ENCODE measurements around the gene FAXDC2. TPM values are rescaled to one million over a fixed set of nuclear protein-coding genes. Genes with fewer than 3 reads are reported as not detected.
"Not testable (repeated sequence)": the region's sequence is repeated elsewhere in the genome, so short reads cannot be mapped to it uniquely, and the experiment has no call there.

Gene FAXDC2
- total RNA-seq, 2 experiments from 2014 or later, result not detected

DNA sequence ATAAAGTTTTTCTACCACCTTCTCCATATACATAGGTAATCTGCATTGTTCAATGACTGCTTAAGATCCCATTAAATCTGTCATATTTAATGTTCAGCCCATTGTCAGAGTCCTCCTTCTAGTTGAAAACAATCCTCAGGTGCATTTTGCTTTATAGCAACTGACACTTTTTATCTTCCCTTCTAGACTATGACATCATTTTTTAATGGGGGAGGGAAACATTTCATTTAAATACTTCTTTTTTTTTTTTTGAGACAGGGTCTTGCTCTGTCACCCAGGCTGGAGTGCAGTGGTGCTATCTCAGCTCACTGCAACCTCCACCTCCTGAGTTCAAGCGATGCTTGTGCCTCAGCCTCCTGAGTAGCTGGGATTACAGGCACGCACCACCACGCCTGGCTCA lies 17.6 kb downstream of the FAXDC2 start:
- H3K4me1 Mint-ChIP-seq, result peaks cover 28% of the 10 kb centered on the region
- not testable (repeated sequence) for H3K36me3 Mint-ChIP-seq; DNase-seq; H3K9me3 Mint-ChIP-seq (ENCODE audit: low read depth); H3K27ac Mint-ChIP-seq; H3K4me3 Mint-ChIP-seq; ATAC-seq; H3K27me3 Mint-ChIP-seq
- CTCF ChIA-PET, result interaction anchor here (1.2 kb wide), 1 partner anchor 19 kb away, joined by 3 read pairs; no protein-coding TSS in a partner anchor

DNA sequence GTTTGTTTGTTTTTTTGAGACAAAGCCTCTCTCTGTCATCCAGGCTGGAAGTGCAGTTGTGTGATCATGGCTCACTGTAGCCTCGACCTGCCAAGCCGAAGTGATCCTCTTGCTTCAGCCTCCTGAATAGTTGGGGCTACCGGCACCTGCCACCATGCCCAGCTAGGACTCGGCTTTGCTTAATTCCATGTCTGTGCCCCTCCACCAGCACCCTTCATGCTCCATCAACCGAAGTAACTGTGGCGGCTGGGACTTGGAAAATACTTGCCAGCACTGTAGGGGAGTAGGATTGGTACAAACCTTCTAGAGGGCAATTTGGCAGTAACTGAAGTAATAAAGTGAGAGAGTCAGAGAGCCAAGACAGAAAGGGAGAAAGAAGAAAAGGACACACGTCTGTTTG lies 19.0 kb downstream of the FAXDC2 start:
- CTCF ChIA-PET, result interaction anchor here (1.2 kb wide), 1 partner anchor 18 kb away, joined by 3 read pairs; no protein-coding TSS in a partner anchor
- Mint-ChIP-seq H3K4me1 (peaks cover 33% of the 10 kb centered on the region), H3K36me3 (peaks cover 5% of the 10 kb centered on the region), H3K4me3 (no peak overlapping the region), H3K27me3 (no peaks in the 10 kb centered on the region), H3K27ac (no peak overlapping the region), H3K9me3 (ENCODE audit: low read depth) (no peaks in the 10 kb centered on the region)
- ATAC-seq (no peak), DNase-seq (no peak)

DNA sequence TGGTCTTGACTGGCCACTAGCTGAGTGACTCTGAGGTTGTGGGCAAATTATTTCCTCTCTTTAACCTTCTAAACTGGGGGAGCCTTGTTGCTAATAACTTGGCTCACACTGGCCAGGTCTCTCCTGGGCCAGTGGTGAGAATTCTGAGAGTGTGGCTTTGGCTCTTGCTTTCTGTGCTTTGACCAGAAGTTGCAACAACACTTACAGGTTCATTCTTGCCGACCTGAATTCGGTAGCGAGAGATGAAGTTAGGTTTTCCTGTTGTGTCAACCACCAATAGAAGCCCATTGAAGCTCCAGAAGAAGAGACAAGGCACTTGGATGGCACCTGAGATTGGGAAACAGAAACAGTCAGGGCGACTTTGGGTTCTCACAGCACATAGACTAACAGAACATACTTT lies 19.8 kb downstream of the FAXDC2 start:
- H3K27me3 Mint-ChIP-seq, result no peaks in the 10 kb centered on the region
- ATAC-seq, result no peak
- H3K9me3 Mint-ChIP-seq (ENCODE audit: low read depth), result no peaks in the 10 kb centered on the region
- peak overlapping the region; percentile 76 for H3K27ac Mint-ChIP-seq
- peaks cover 35% of the 10 kb centered on the region for H3K4me1 Mint-ChIP-seq
- CTCF ChIA-PET, result interaction anchor here (2.1 kb wide), 1 partner anchor 180 kb away, joined by 6 read pairs; no protein-coding TSS in a partner anchor
- DNase-seq, result no peak
- no peak overlapping the region for H3K4me3 Mint-ChIP-seq
- H3K36me3 Mint-ChIP-seq, result peaks cover 9% of the 10 kb centered on the region

DNA sequence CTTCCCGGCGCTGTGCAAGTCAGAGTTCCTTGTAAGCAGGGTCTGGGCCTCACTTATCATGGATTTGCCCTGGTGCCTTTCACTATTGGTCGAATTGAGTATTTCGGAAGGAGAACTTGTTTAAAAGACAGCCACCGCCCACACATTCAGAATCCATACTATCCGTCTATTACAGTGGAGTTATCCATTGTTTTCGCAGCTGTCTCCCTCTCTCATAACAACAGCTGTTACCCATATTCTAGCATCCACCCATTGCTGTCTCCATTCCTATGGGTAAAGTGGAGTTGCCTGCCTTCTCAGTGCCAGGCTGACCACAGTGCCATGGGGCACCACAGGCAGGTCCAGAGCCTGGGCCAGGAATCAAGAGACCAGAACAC lies 20.2 kb downstream of the FAXDC2 start:
- DNase-seq (no peak), ATAC-seq (no peak)
- H3K27ac Mint-ChIP-seq, result peak overlapping the region; percentile 76
- H3K9me3 Mint-ChIP-seq (ENCODE audit: low read depth), result no peaks in the 10 kb centered on the region
- no peak overlapping the region for H3K4me3 Mint-ChIP-seq
- CTCF ChIA-PET, result interaction anchor here (2.1 kb wide), 1 partner anchor 180 kb away, joined by 6 read pairs; no protein-coding TSS in a partner anchor
- peaks cover 36% of the 10 kb centered on the region for H3K4me1 Mint-ChIP-seq
- H3K36me3 Mint-ChIP-seq, result peaks cover 10% of the 10 kb centered on the region
- H3K27me3 Mint-ChIP-seq, result no peaks in the 10 kb centered on the region

DNA sequence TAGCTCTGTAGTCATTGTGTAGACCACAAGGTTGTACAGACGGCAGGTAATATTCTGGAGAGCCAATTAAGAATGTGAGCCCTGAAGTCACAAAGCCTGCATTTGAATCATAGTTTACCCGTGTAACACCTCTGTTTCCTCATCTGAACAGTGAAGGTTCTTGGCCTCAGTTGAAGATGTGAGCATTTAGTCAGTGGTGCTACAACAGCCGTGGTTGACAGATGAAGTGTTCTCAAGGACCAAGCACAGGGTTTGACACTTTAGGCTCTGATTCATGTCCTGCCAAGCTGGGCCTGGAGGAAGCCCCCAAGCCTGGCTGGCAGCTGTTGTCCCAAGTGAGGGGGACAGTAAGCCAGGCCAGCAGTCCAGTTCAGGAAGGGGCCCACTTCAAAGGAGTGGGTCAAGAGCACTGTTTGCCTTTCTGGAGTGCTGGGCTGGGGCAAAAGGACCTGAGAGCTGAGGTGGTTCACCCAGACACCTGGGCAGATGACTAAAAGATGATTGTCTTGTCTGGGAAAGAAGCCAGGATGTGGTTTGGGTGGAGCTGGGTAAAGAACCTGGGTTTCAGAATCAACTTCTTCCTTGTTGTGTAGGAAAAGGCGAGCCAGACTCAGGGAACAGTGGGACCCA lies 20.7 kb downstream of the FAXDC2 start:
- Mint-ChIP-seq H3K36me3 (peaks cover 10% of the 10 kb centered on the region), H3K4me3 (no peak overlapping the region), H3K9me3 (ENCODE audit: low read depth) (no peaks in the 10 kb centered on the region), H3K27ac (peak overlapping the region; percentile 76), H3K27me3 (no peaks in the 10 kb centered on the region), H3K4me1 (peaks cover 36% of the 10 kb centered on the region)
- ATAC-seq (peak; percentile 68), DNase-seq (peak; percentile 55)
- CTCF ChIA-PET, result interaction anchor here (1.4 to 2.1 kb wide), 2 partner anchors 29 to 179 kb away, joined by 3 to 6 read pairs; partner anchors contain the start of gene CNOT8

DNA sequence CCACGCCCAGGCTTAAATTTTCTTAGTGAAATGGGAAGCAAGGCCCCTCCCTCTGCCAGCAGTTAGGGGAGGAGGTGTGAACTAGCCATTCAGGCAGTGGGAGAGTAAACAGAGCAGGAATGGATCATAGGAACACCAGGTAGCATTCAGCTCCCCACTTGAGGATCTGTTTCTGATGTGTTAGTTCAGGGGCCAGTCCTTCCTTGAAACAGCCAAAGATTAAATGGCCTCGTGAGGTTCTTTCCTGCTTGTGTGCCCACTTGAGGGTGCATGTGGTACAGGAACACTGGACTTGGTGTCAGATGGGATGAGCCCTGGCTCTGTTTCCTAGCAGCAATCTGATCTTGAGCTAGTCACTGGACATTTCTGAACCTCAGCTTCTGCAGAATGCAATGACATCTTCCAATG lies 21.2 kb downstream of the FAXDC2 start:
- CTCF ChIA-PET, result interaction anchor here (1.4 to 2.1 kb wide), 2 partner anchors 29 to 179 kb away, joined by 3 to 6 read pairs; partner anchors contain the start of gene CNOT8
- peaks cover 34% of the 10 kb centered on the region for H3K4me1 Mint-ChIP-seq
- ATAC-seq (no peak), DNase-seq (no peak)
- H3K36me3 Mint-ChIP-seq, result peaks cover 10% of the 10 kb centered on the region
- H3K4me3 Mint-ChIP-seq, result no peak overlapping the region
- H3K9me3 Mint-ChIP-seq (ENCODE audit: low read depth), result no peaks in the 10 kb centered on the region
- peak overlapping the region; percentile 76 for H3K27ac Mint-ChIP-seq
- H3K27me3 Mint-ChIP-seq, result no peaks in the 10 kb centered on the region

DNA sequence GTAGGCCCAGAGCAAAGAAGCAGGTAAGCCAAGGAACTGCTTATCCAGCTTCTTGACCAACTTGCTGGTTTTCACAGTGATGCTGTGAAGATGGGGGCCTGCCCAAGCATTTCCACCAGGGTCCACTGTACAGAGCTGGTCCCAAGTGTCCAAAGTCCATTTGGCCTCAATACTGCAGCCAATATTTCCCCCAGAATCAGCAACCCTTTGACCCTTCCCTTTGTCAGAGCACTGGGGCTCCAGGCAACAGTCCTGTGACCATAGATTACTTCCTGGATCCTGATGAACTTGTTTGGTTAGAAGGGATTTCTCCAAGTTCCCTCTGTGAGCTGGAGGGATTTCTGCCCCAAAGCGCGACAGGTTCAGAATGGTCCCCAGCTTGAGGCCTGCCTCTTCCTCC lies 26.3 kb downstream of the FAXDC2 start:
- ATAC-seq (no peak), DNase-seq (no peak)
- Mint-ChIP-seq H3K27ac (no peak overlapping the region), H3K36me3 (peaks cover 12% of the 10 kb centered on the region), H3K4me3 (no peak overlapping the region), H3K27me3 (no peaks in the 10 kb centered on the region), H3K4me1 (peaks cover 29% of the 10 kb centered on the region), H3K9me3 (ENCODE audit: low read depth) (no peaks in the 10 kb centered on the region)
- CTCF ChIA-PET, result no interaction called here

DNA sequence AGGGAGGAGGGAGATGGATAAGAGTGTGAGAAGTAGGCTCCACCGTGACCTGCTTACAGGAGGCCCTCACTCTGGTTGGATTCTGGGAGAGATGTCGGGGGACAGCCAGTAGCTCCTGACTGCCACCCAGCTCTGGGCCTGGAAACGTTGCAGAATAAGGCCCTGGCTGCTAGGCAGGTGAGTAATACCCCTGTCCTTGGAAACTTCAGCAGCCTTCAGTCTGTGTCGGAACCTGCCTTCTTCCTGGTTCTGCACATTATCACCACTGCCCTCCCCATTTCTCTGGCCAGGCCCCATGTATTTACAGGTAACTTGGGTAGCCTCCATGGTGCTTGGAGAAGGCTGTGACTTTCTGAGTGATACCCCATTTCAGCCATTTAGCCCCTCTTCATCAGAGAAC lies 26.8 kb downstream of the FAXDC2 start:
- Mint-ChIP-seq H3K27me3 (no peaks in the 10 kb centered on the region), H3K9me3 (ENCODE audit: low read depth) (no peaks in the 10 kb centered on the region), H3K36me3 (peaks cover 12% of the 10 kb centered on the region), H3K4me3 (no peak overlapping the region), H3K27ac (no peak overlapping the region), H3K4me1 (peaks cover 30% of the 10 kb centered on the region)
- DNase-seq, result no peak
- no peak for ATAC-seq
- CTCF ChIA-PET, result no interaction called here

DNA sequence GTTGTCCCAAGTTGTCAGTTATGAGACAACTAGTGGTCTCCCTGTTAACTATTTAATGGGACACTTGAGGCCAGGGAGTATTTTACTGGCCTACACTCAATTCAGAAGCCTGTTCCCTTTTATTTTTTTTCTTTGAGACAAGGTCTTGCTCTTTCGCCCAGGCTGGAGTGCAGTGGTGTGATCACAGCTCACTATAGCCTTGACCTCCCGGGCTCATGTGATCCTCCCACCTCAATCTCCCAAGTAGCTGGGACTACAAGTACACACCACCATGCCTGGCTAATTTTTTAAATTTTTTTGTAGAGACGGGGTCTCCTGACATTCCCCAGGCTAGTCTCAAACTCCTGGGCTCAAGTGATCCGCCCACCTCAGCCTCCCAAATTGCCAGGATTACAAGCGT lies 27.5 kb downstream of the FAXDC2 start:
- ATAC-seq; H3K27ac Mint-ChIP-seq; CTCF ChIA-PET; H3K27me3 Mint-ChIP-seq; H3K9me3 Mint-ChIP-seq (ENCODE audit: low read depth); DNase-seq; H3K4me3 Mint-ChIP-seq: not testable (repeated sequence)
- Mint-ChIP-seq H3K36me3 (peaks cover 13% of the 10 kb centered on the region), H3K4me1 (peaks cover 29% of the 10 kb centered on the region)

DNA sequence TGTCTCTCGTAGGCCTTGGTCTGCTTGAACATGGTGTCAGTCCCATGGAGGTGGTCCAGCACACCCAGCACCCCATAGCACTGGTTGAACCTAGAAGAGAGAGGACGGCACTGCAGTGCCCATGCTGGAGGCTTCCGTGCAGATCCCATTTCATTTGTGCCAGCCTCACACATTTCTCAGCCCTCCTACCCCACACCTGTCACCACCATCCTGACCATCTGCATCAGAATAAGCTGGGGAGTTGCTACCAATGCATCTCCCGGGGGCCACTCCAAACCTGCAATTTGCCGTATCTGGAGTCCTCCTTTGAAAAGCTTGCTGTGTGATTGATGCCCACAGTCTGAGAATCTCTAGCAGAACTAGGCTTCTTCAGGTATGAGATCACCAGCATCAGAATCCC lies 30.0 kb downstream of the FAXDC2 start:
- CTCF ChIA-PET, result no interaction called here
- Mint-ChIP-seq H3K27me3 (no peaks in the 10 kb centered on the region), H3K4me3 (no peak overlapping the region), H3K36me3 (peaks cover 19% of the 10 kb centered on the region), H3K4me1 (peaks cover 24% of the 10 kb centered on the region), H3K27ac (no peak overlapping the region), H3K9me3 (ENCODE audit: low read depth) (no peaks in the 10 kb centered on the region)
- DNase-seq (no peak), ATAC-seq (no peak)

DNA sequence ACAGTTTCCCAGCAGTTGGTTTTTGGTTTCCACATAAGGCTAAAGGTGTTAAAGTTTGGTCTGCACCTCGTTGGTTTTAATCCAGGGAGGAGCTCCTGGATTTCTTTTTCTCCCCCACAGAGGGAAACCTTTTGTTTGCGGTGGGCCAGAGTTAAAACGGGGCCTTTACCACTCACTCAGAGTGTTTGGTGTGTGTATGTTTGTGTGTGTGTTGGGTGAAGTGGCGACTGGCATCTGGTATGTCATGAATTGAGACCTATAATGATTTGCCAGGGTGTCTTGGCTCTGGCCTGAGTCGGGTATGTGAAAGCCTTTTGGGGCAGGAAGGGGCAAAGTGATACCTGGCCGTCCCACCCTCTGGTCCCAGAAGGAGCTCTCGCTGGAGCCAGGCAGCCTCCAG lies 30.9 kb downstream of the FAXDC2 start:
- H3K9me3 Mint-ChIP-seq (ENCODE audit: low read depth), result no peaks in the 10 kb centered on the region
- peaks cover 29% of the 10 kb centered on the region for H3K4me1 Mint-ChIP-seq

DNA sequence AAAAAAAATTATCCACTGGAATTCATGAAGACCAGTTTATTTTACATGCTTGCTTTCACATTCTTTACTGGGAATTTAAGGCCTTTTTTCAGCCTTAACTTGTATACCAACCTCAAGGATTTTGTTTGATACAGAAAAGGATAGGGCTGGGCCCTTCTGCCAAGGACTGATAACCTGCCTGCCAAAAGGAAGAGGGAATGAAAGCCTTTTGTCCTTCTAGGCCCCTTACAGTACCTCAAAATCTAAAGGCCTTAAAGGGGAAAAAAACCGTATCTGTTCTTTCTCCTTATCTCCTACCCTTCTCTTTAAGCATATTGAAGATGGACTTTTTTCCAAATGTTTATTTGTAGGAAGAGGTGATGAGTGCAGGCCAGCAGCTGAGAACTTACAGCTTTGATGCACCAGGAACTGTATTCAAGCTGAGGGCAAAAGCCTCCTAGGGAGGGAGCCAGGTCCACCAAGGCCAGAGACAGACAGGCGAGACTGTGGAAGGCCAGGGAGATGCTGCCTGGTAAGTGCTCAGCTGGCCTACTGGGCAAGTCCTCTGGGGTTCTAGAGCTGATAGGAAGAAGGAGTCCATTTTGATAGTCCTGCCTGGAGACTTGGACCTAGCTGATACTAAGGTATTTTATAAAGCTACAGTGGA lies 31.8 kb downstream of the FAXDC2 start:
- ATAC-seq (no peak), DNase-seq (no peak)
- no peak overlapping the region for H3K4me3 Mint-ChIP-seq
- H3K4me1 Mint-ChIP-seq, result peaks cover 33% of the 10 kb centered on the region
- no peaks in the 10 kb centered on the region for H3K9me3 Mint-ChIP-seq (ENCODE audit: low read depth)
- CTCF ChIA-PET, result interaction anchor here (1.0 to 1.3 kb wide), 2 partner anchors 16 to 168 kb away, joined by 3 to 6 read pairs; no protein-coding TSS in a partner anchor
- H3K27me3 Mint-ChIP-seq, result no peaks in the 10 kb centered on the region
- H3K27ac Mint-ChIP-seq, result no peak overlapping the region
- peaks cover 29% of the 10 kb centered on the region for H3K36me3 Mint-ChIP-seq

More for the DNA sequence above, 30.9 kb downstream of the FAXDC2 start:
- peak overlapping the region; percentile 55 for H3K27ac Mint-ChIP-seq
- DNase-seq (no peak), ATAC-seq (no peak)
- CTCF ChIA-PET, result interaction anchor here (0.9 to 1.3 kb wide), 3 partner anchors 15 to 169 kb away, joined by 3 to 6 read pairs (median 3); no protein-coding TSS in a partner anchor
- H3K36me3 Mint-ChIP-seq, result peaks cover 26% of the 10 kb centered on the region
- H3K4me3 Mint-ChIP-seq, result no peak overlapping the region
- H3K27me3 Mint-ChIP-seq, result no peaks in the 10 kb centered on the region

DNA sequence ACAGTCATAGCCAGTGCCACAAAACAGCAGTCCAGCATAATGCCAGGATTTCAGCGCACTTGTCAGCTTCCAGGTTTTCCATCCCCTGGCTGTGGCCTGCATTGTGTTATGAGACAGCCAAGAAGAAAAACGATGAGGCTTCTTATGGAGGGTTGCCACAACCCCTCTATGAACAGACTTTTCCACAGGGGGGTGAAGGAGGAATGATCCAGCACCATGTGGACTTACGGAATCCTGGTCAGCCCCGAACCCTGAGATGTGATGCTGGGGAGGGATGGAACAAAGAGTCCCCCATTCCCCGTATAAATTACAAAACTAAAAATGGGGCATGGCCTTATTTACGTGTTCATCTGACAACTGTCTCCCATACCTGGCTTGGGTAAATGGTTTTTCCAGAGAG lies 32.6 kb downstream of the FAXDC2 start:
- DNase-seq (no peak), ATAC-seq (no peak)
- Mint-ChIP-seq H3K4me3 (no peak overlapping the region), H3K9me3 (ENCODE audit: low read depth) (no peaks in the 10 kb centered on the region), H3K27ac (no peak overlapping the region), H3K4me1 (peaks cover 40% of the 10 kb centered on the region), H3K27me3 (no peaks in the 10 kb centered on the region), H3K36me3 (peaks cover 34% of the 10 kb centered on the region)
- CTCF ChIA-PET, result no interaction called here

Data from activated CD8-positive, alpha-beta memory T cell treated with anti-CD3 and anti-CD28 coated beads, Interleukin-2, amount 10 ng/mL, durations not matched to agents 7 days and 5 days (primary cell).